Lung (tissue), 12 donors: ENCODE data around the gene ATRNL1. TPM values are rescaled to one million over a fixed set of nuclear protein-coding genes. Genes with fewer than 3 reads are reported as not detected.

ENCODE experiments used
- ATAC-seq: fragments of 200-7000 bp; cut with Tn5 transposase; one replicate; pipeline ENCODE4 v1.9.1; 2020; ENCODE audit warnings: moderate number of reproducible peaks; ENCODE audit not compliant: insufficient read depth, low FRiP score
- DNase-seq, 3 donors: peaks; one replicate each; pipeline ENCODE4 v3.0.0-alpha.2; 2013 to 2017
- H3K27ac ChIP-seq, 2 donors: one replicate each; pipeline ENCODE4 v1.5.1; 2013; ENCODE audit warnings: mild to moderate bottlenecking in 2 of 2, moderate library complexity in 2 of 2, control low read depth in 1 of 2, inconsistent platforms in 1 of 2, low read depth in 1 of 2, low read length in 1 of 2
- H3K27me3 ChIP-seq, 3 donors: one replicate each; pipeline ENCODE4 v1.5.1; 2013; ENCODE audit warnings: low read length in 2 of 3; ENCODE audit not compliant: control insufficient read depth in 3 of 3, insufficient read depth in 3 of 3
- H3K36me3 ChIP-seq, 4 donors: one replicate each; pipeline ENCODE4 v1.5.1; 2013; ENCODE audit warnings: low read length in 4 of 4, mild to moderate bottlenecking in 1 of 4, moderate library complexity in 1 of 4; ENCODE audit not compliant: control insufficient read depth in 4 of 4, insufficient read depth in 4 of 4
- H3K4me1 ChIP-seq, 5 donors: one replicate each; pipeline ENCODE4 v1.5.1; 2013; ENCODE audit warnings: low read length in 5 of 5, mild to moderate bottlenecking in 2 of 5, moderate library complexity in 1 of 5; ENCODE audit not compliant: control insufficient read depth in 5 of 5, insufficient read depth in 5 of 5
- H3K4me3 ChIP-seq: one replicate; pipeline ENCODE4 v1.5.1; 2013; ENCODE audit warnings: mild to moderate bottlenecking, control low read depth, moderate library complexity
- H3K9ac ChIP-seq, 2 donors: one replicate each; pipeline ENCODE4 v1.5.1; 2013; ENCODE audit warnings: low read length in 2 of 2, control low read depth in 1 of 2; ENCODE audit not compliant: insufficient read depth in 1 of 2
- H3K9me3 ChIP-seq, 4 donors: one replicate each; pipeline ENCODE4 v1.5.1; 2013; ENCODE audit warnings: low read length in 3 of 4, mild to moderate bottlenecking in 1 of 4, moderate library complexity in 1 of 4; ENCODE audit not compliant: control insufficient read depth in 4 of 4, insufficient read depth in 3 of 4
- CTCF ChIP-seq: IDR thresholded peaks from 2 replicates; pipeline ENCODE4 v1.5.1; 2012; ENCODE audit warnings: mild to moderate bottlenecking; ENCODE audit errors: control extremely low read depth, extremely low read depth
- WGBS, 2 donors: extraction: QIAGEN DNeasy Blood & Tissue Kit; methylation state at CpG; one replicate each; pipeline ENCODE4 v1.1.7; 2013; 5-methylcytosine and 5-hydroxymethylcytosine counted together
- polyA plus RNA-seq, 2 donors: library from polyadenylated mRNA; stranded (reverse); fragments of 200-250 nt; gene quantifications; one replicate each; pipeline ENCODE4 v1.2.1, GENCODE V29; 2013
- total RNA-seq, 2 donors: library from RNA; depleted of rRNA in 1 of 2; stranded (reverse); fragments of >200 nt in 1 of 2; gene quantifications; one replicate each; pipeline ENCODE4 v1.2.1, GENCODE V29; 2014 to 2021
- donor health status: control.
- donor health status: control.
- donor health status: Bipolar disorder and iron deficiency.
- donor health status: healthy.
- donor health status: DM: yes; HTN: yes; CAD: no.

The ATRNL1 gene
- total and polyA plus RNA-seq, 4 donors: 0.05 to 11.1 (median 0.24) TPM

- WGBS, 2 donors: 43 to 63% methylated on average over 2 of the region's 2 CpGs
- H3K4me1 ChIP-seq: no peaks in the 10 kb centered on the region
- DNase-seq: no peak
- H3K27ac ChIP-seq: no peak overlapping the region
- H3K9me3 ChIP-seq: no peaks in the 10 kb centered on the region
- H3K27me3 ChIP-seq: no peaks in the 10 kb centered on the region
- H3K4me3 ChIP-seq: no peak overlapping the region
- no peak for ATAC-seq
- TF ChIP-seq CTCF: no peak
- H3K9ac ChIP-seq: no peak overlapping the region
- H3K36me3 ChIP-seq: no peaks in the 10 kb centered on the region
Measured at GRCh38 chr10:115774721-115775120, 681.6 kb downstream of the ATRNL1 start.

- no peak overlapping the region for H3K9ac ChIP-seq
- H3K36me3 ChIP-seq: no peaks in the 10 kb centered on the region
- no peak overlapping the region for H3K4me3 ChIP-seq
- no peaks in the 10 kb centered on the region for H3K27me3 ChIP-seq
- WGBS, 2 donors: 92 to 97% methylated on average over 2 of the region's 2 CpGs
- H3K27ac ChIP-seq: no peak overlapping the region
- no peaks in the 10 kb centered on the region for H3K9me3 ChIP-seq
- no peak for TF ChIP-seq CTCF
- DNase-seq (no peak), ATAC-seq (no peak)
- H3K4me1 ChIP-seq: no peaks in the 10 kb centered on the region
Measured at GRCh38 chr10:115777646-115778045, 684.5 kb downstream of the ATRNL1 start.

- Histone ChIP-seq H3K27ac (no peak overlapping the region), H3K9me3 (no peaks in the 10 kb centered on the region), H3K9ac (no peak overlapping the region), H3K4me1 (no peaks in the 10 kb centered on the region), H3K27me3 (no peaks in the 10 kb centered on the region), H3K36me3 (no peaks in the 10 kb centered on the region), H3K4me3 (no peak overlapping the region)
- DNase-seq: no peak
- WGBS, 2 donors: 76 to 83% methylated on average over 3 of the region's 3 CpGs
- no peak for ATAC-seq
- TF ChIP-seq CTCF: no peak
Measured at GRCh38 chr10:115790220-115790619, 697.1 kb downstream of the ATRNL1 start.

- Histone ChIP-seq H3K27ac (no peak overlapping the region), H3K4me3 (no peak overlapping the region), H3K27me3 (no peaks in the 10 kb centered on the region), H3K36me3 (no peaks in the 10 kb centered on the region), H3K9me3 (peaks cover 0 to 6% (median 0%) of the 10 kb centered on the region in 4 donors), H3K9ac (no peak overlapping the region), H3K4me1 (peaks cover 0 to 2% (median 0%) of the 10 kb centered on the region in 5 donors)
- no peak for TF ChIP-seq CTCF
- ATAC-seq: no peak
- no peak for DNase-seq
- WGBS, 2 donors: 90% methylated on average over 4 of the region's 4 CpGs
Measured at GRCh38 chr10:115795964-115796363, 702.8 kb downstream of the ATRNL1 start.
